HG02885 (cell line): ENCODE measurements around the gene FBXO42.
A peak's percentile ranks its signal among the peaks of the same experiment; 100 is the strongest.

Source experiments
- ATAC-seq: cut with Tn5 transposase; IDR thresholded peaks from one replicate; pipeline ENCODE4 v1.9.1; 2021; ENCODE audit warnings: mild to moderate bottlenecking; ENCODE audit not compliant: unreplicated experiment, poor library complexity

The FBXO42 gene

GRCh38 chr1:16208270-16208987, 143.9 kb downstream of the FBXO42 start:
- no peak for ATAC-seq

GRCh38 chr1:16207318-16208269, 144.7 kb downstream of the FBXO42 start:
- ATAC-seq, result no peak

GRCh38 chr1:16206547-16207317, 145.5 kb downstream of the FBXO42 start:
- ATAC-seq, result peak; percentile 75

DNA sequence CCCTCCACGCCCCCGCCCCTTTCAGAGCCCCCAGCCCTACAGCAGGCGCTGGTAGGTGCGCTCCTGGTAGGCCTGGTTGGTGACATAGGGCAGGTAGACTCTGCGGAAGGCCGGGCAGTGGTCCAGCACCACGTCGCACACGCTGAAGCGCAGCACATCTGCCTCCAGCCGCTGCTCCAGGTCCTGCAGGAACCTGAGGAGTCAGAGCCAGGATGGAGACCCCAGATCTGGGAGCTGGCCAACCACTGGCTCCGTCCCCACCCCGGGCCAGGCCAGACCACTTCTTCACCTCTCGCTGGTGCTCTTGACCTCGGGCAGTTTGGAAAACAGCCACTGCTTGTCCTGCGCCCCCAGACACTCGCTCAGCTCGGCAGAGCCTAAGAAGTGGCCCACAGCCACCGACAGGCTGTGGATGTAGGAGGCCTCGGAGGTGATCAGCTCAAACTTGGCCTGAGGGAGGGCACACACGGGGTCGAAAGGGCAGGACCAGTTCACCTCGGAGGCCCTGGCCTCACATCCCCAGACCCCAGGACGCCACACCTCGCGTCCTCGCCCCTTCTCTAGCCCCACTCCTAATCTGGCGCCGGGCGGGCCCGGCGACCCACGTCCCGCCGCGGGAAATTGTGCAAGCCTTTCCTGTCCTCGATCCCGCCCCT, 146.3 kb downstream of the FBXO42 start:
- no peak for ATAC-seq

DNA sequence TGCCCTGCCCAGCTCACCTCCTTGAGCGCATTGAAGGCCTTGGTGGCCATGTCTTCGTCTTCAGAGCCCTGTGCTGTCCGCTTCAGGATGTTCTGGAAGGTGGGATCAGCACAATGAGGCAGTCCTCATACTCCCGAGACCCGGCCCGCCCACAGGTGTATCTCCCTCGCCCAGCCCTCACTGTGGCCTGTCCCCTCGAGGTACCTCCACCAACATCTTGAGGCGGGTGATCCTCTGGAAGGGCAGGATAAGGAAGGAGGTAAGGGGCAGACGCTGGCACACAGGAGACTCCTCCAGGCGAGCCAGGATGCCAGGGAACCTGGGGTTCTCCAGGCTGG, 147.0 kb downstream of the FBXO42 start:
- no peak for ATAC-seq

- no peak for ATAC-seq
Observed at GRCh38 chr1:16204634-16205333, 147.5 kb downstream of the FBXO42 start.

DNA sequence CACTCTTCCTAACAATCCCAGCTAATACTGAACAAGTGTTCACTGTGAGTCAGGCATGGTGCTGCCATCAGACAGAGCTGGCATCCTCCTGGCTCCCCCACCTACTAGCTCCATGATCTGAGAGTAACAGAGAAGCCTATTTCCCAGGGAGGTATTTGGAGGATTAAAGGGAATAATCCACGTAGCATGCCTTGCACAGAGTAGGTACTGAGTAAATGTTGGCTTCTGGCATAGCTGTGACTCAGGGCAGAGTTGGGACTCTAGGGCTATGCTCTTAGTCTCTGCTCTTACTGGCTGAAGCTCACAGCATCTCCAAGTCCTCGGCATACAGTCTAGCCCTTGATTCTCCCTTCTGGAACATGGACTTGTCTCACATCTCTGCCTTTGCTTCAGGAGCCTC, 148.1 kb downstream of the FBXO42 start:
- no peak for ATAC-seq

- no peak for ATAC-seq
Observed at GRCh38 chr1:16203550-16203949, 148.7 kb downstream of the FBXO42 start.

GRCh38 chr1:16202281-16203210, 149.7 kb downstream of the FBXO42 start:
- ATAC-seq, result no peak

DNA sequence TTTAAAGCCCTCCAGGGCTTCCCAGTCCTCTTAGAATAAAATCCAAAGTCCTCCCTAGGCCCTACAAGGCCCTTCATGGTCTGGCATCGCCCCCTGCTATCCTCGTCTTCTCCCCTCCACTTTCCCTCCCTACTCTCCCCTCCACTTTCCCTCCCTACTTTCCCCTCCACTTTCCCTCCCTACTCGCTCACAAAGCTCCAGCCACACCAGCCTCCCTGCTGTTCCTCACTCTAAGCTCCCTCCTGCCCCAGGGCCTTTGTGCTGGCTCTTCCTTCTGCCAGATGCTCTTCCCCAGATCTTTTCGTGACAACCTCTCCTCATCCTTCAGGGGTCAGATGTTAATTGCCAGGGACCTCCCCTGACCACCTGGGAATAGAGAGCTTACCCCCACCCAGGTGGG, 152.6 kb downstream of the FBXO42 start:
- ATAC-seq, result no peak

GRCh38 chr1:16199157-16199501, 153.2 kb downstream of the FBXO42 start:
- no peak for ATAC-seq

- no peak for ATAC-seq
Observed at GRCh38 chr1:16198444-16199156, 153.7 kb downstream of the FBXO42 start.

DNA sequence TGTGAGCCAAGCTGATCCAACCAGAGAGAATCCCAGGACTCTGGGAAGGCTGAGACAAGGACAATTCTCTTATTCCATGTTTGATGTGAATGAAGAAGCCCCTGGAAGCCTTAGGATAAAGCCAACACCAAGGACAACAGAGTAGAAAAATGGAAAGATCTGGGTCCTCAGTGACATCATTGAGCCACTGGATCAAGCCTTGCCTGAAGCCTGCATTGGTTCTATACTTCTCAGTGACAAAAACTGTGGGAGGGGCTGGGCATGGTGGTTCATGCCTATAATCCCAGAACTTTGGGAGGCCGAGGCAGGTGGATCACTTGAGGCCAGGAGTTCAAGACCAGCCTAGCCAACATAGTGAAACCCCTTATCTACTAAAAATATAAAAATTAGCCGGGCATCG, 155.4 kb downstream of the FBXO42 start:
- no peak for ATAC-seq
